ENCODE data around the gene HES4.

The HES4 gene

GRCh38 chr1:963746-964525, 36.0 kb downstream of the HES4 start:
- DNase-seq = no peak

GRCh38 chr1:963301-963651, 36.6 kb downstream of the HES4 start:
- DNase-seq = no peak

GRCh38 chr1:962381-963300, 37.3 kb downstream of the HES4 start:
- DNase-seq = no peak

GRCh38 chr1:961132-961669, 38.7 kb downstream of the HES4 start:
- DNase-seq = no peak

GRCh38 chr1:960363-961131, 39.4 kb downstream of the HES4 start, which contains the start of gene KLHL17:
TSS of gene KLHL17 (plus strand) at chr1:960584. CDS start at chr1:960694, 110 bp downstream.
- DNase-seq = peak; percentile 87

- DNase-seq = no peak
Observed at GRCh38 chr1:959731-960362, 40.0 kb downstream of the HES4 start.

- DNase-seq = peak; percentile 96
Observed at GRCh38 chr1:958823-959730, 40.8 kb downstream of the HES4 start, which contains the start of gene NOC2L. TSS of gene NOC2L (minus strand) at chr1:959256. CDS start at chr1:959240, 16 bp downstream.

- no peak for DNase-seq
Observed at GRCh38 chr1:956636-957035, 43.3 kb downstream of the HES4 start.

GRCh38 chr1:955474-955873, 44.4 kb downstream of the HES4 start:
- DNase-seq = no peak

- DNase-seq = no peak
Observed at GRCh38 chr1:954927-955326, 45.0 kb downstream of the HES4 start.

- DNase-seq = no peak
Observed at GRCh38 chr1:953524-954320, 46.2 kb downstream of the HES4 start.

GRCh38 chr1:952603-953002, 47.3 kb downstream of the HES4 start:
- no peak for DNase-seq

- no peak for DNase-seq
Observed at GRCh38 chr1:952201-952600, 47.7 kb downstream of the HES4 start.

- no peak for DNase-seq
Observed at GRCh38 chr1:951364-951763, 48.5 kb downstream of the HES4 start.

GRCh38 chr1:950881-951280, 49.0 kb downstream of the HES4 start:
- no peak for DNase-seq

GRCh38 chr1:950268-950667, 49.6 kb downstream of the HES4 start:
- DNase-seq = no peak
